NCI-H524 (cell line): ENCODE results near the gene TFPI.
"Not testable (repeated sequence)": the region's sequence is repeated elsewhere in the genome, so short reads cannot be mapped to it uniquely, and the experiment has no call there.

Source experiments
- DNase-seq, 2 experiments: peaks; one replicate each; lab custom pipeline; 2025; lab: John Stamatoyannopoulos, UW

TFPI gene

GRCh38 chr2:187552828-187553681 is 1.2 kb downstream of the TFPI start:
- DNase-seq = no peak

- no peak for DNase-seq
Measured at GRCh38 chr2:187552381-187552780, 1.9 kb downstream of the TFPI start.

GRCh38 chr2:187550857-187551256 is 3.4 kb downstream of the TFPI start:
- DNase-seq = no peak

GRCh38 chr2:187549951-187550555 is 4.2 kb downstream of the TFPI start:
- no peak for DNase-seq

GRCh38 chr2:187549193-187549592 is 5.0 kb downstream of the TFPI start:
- DNase-seq = no peak

- no peak for DNase-seq
Measured at GRCh38 chr2:187548656-187549055, 5.6 kb downstream of the TFPI start.

- DNase-seq = peak; percentile 64 to 82
Measured at GRCh38 chr2:187547353-187547979, 6.8 kb downstream of the TFPI start.

- DNase-seq = no peak
Measured at GRCh38 chr2:187546762-187547333, 7.4 kb downstream of the TFPI start.

GRCh38 chr2:187545238-187545751 is 8.9 kb downstream of the TFPI start:
- DNase-seq = no peak

- no peak for DNase-seq
Measured at GRCh38 chr2:187544371-187545080, 9.7 kb downstream of the TFPI start.

- DNase-seq = no peak
Measured at GRCh38 chr2:187543488-187543887, 10.7 kb downstream of the TFPI start.

GRCh38 chr2:187542123-187542522 is 12.1 kb downstream of the TFPI start:
- DNase-seq = no peak

- DNase-seq = no peak
Measured at GRCh38 chr2:187541086-187542085, 12.8 kb downstream of the TFPI start.

- not testable (repeated sequence) for DNase-seq
Measured at GRCh38 chr2:187538222-187538621, 16.0 kb downstream of the TFPI start.

GRCh38 chr2:187535381-187535780 is 18.9 kb downstream of the TFPI start:
- not testable (repeated sequence) for DNase-seq

GRCh38 chr2:187532333-187533120 is 21.7 kb downstream of the TFPI start:
- DNase-seq = no peak

GRCh38 chr2:187529977-187530721 is 24.1 kb downstream of the TFPI start:
- DNase-seq = no peak

- no peak for DNase-seq
Measured at GRCh38 chr2:187529248-187529976, 24.8 kb downstream of the TFPI start.
